Activated CD8-positive, alpha-beta memory T cell treated with anti-CD3 and anti-CD28 coated beads, Interleukin-2, amount 50 U/mL, for 1 hour (primary cell): Measurements from ENCODE around the gene TRABD.

Experiments
- DNase-seq: peaks from one replicate; pipeline ENCODE4 v3.0.0-alpha.2; 2020; ENCODE audit errors: extremely low read depth

Gene TRABD

GRCh38 chr22:50173983-50174355 lies 11.7 kb upstream of the TRABD start:
- DNase-seq = no peak

GRCh38 chr22:50174382-50175190 lies 11.1 kb upstream of the TRABD start:
- DNase-seq = no peak

- no peak for DNase-seq
These were observed 10.6 kb upstream of the TRABD start for GRCh38 chr22:50175191-50175461.

- no peak for DNase-seq
These were observed 9.5 kb upstream of the TRABD start for GRCh38 chr22:50175921-50176849.

- DNase-seq = no peak
These were observed 8.7 kb upstream of the TRABD start for GRCh38 chr22:50176850-50177536.

- no peak for DNase-seq
These were observed 7.9 kb upstream of the TRABD start for GRCh38 chr22:50177537-50178470.

- no peak for DNase-seq
These were observed 7.2 kb upstream of the TRABD start for GRCh38 chr22:50178471-50178864.

GRCh38 chr22:50178871-50179869 lies 6.5 kb upstream of the TRABD start:
- DNase-seq = no peak

- no peak for DNase-seq
These were observed 5.6 kb upstream of the TRABD start for GRCh38 chr22:50179937-50180726.

- no peak for DNase-seq
These were observed 4.8 kb upstream of the TRABD start for GRCh38 chr22:50180727-50181521.

- no peak for DNase-seq
These were observed 3.3 kb upstream of the TRABD start for GRCh38 chr22:50182176-50183081.

GRCh38 chr22:50183141-50183971 lies 2.4 kb upstream of the TRABD start:
- no peak for DNase-seq

- no peak for DNase-seq
These were observed 1.5 kb upstream of the TRABD start for GRCh38 chr22:50184004-50184901.

GRCh38 chr22:50184902-50185374 lies 775 bp upstream of the TRABD start:
- no peak for DNase-seq

GRCh38 chr22:50186181-50186714 lies 535 bp downstream of the TRABD start:
- DNase-seq = no peak
